Measurements from ENCODE around the gene CYP2W1. TPM values are rescaled to one million over a fixed set of nuclear protein-coding genes. Genes with fewer than 3 reads are reported as not detected.

Gene CYP2W1
- total RNA-seq, 1 donor from 2014 or later = not detected

GRCh38 chr7:973312-973711 lies 9.7 kb upstream of the CYP2W1 start:
- intact Hi-C loops (cut with DNase I) = no loop called here
- no peaks in the 10 kb centered on the region for H3K27me3 ChIP-seq (ENCODE audit: low read depth)
- H3K36me3 ChIP-seq = peaks cover 55% of the 10 kb centered on the region
- DNase-seq (no peak), ATAC-seq (no peak)
- no peak overlapping the region for H3K27ac ChIP-seq
- H3K4me1 ChIP-seq = peaks cover 35% of the 10 kb centered on the region
- H3K9me3 ChIP-seq = no peaks in the 10 kb centered on the region
- H3K4me3 ChIP-seq = no peak overlapping the region
- no peak for TF ChIP-seq CTCF (IDR thresholded peaks at IDR 0.05)

- peak overlapping the region; percentile 95 for H3K4me3 ChIP-seq
- DNase-seq (no peak), ATAC-seq (no peak)
- H3K4me1 ChIP-seq = peaks cover 32% of the 10 kb centered on the region
- H3K36me3 ChIP-seq = peaks cover 47% of the 10 kb centered on the region
- no peak for TF ChIP-seq CTCF (IDR thresholded peaks at IDR 0.05)
- intact Hi-C loops (cut with DNase I) = no loop called here
- no peaks in the 10 kb centered on the region for H3K9me3 ChIP-seq
- H3K27ac ChIP-seq = peak overlapping the region; percentile 98
- H3K27me3 ChIP-seq (ENCODE audit: low read depth) = no peaks in the 10 kb centered on the region
Measured at GRCh38 chr7:974172-974571, 8.8 kb upstream of the CYP2W1 start.

- intact Hi-C loops (cut with DNase I) = no loop called here
- Histone ChIP-seq H3K27me3 (ENCODE audit: low read depth) (no peaks in the 10 kb centered on the region), H3K27ac (peak within 1 kb of the TSS; percentile 98), H3K9me3 (no peaks in the 10 kb centered on the region), H3K36me3 (peaks cover 38% of the 10 kb centered on the region), H3K4me3 (peak within 1 kb of the TSS; percentile 95), H3K4me1 (peaks cover 32% of the 10 kb centered on the region)
- DNase-seq (peak; percentile 94), ATAC-seq (peak; percentile 99)
- peak; percentile 7 for TF ChIP-seq CTCF (IDR thresholded peaks at IDR 0.05)
Measured at GRCh38 chr7:974820-975681, 7.9 kb upstream of the CYP2W1 start, which contains the start of gene COX19. COX19 (minus strand) TSS chr7:975549; CDS start chr7:975509, 40 bp downstream.

GRCh38 chr7:975702-976473 lies 7.1 kb upstream of the CYP2W1 start:
- TF ChIP-seq CTCF (IDR thresholded peaks at IDR 0.05) = no peak
- Histone ChIP-seq H3K36me3 (peaks cover 29% of the 10 kb centered on the region), H3K4me3 (peak overlapping the region; percentile 95), H3K27me3 (ENCODE audit: low read depth) (no peaks in the 10 kb centered on the region), H3K9me3 (no peaks in the 10 kb centered on the region), H3K4me1 (peaks cover 32% of the 10 kb centered on the region), H3K27ac (peak overlapping the region; percentile 98)
- DNase-seq (no peak), ATAC-seq (no peak)
- intact Hi-C loops (cut with DNase I) = no loop called here

GRCh38 chr7:976901-977325 lies 6.1 kb upstream of the CYP2W1 start:
- ATAC-seq (no peak), DNase-seq (no peak)
- Histone ChIP-seq H3K27me3 (ENCODE audit: low read depth) (no peaks in the 10 kb centered on the region), H3K4me3 (no peak overlapping the region), H3K27ac (no peak overlapping the region), H3K4me1 (peaks cover 25% of the 10 kb centered on the region), H3K36me3 (peaks cover 19% of the 10 kb centered on the region), H3K9me3 (no peaks in the 10 kb centered on the region)
- intact Hi-C loops (cut with DNase I) = no loop called here
- no peak for TF ChIP-seq CTCF (IDR thresholded peaks at IDR 0.05)

Data from lower lobe of right lung (tissue), 2 donors.